ENCODE measurements around the gene HDAC4. TPM values are rescaled to one million over a fixed set of nuclear protein-coding genes. Genes with fewer than 3 reads are reported as not detected.
A peak's percentile ranks its signal among the peaks of the same experiment; 100 is the strongest.

The HDAC4 gene
- total and polyA plus RNA-seq, 9 of the 15 experiments (the other 6 are each of a cell fraction or from before 2014, with no cell fraction given): 0.11 to 20.2 (median 4.0) TPM

DNA sequence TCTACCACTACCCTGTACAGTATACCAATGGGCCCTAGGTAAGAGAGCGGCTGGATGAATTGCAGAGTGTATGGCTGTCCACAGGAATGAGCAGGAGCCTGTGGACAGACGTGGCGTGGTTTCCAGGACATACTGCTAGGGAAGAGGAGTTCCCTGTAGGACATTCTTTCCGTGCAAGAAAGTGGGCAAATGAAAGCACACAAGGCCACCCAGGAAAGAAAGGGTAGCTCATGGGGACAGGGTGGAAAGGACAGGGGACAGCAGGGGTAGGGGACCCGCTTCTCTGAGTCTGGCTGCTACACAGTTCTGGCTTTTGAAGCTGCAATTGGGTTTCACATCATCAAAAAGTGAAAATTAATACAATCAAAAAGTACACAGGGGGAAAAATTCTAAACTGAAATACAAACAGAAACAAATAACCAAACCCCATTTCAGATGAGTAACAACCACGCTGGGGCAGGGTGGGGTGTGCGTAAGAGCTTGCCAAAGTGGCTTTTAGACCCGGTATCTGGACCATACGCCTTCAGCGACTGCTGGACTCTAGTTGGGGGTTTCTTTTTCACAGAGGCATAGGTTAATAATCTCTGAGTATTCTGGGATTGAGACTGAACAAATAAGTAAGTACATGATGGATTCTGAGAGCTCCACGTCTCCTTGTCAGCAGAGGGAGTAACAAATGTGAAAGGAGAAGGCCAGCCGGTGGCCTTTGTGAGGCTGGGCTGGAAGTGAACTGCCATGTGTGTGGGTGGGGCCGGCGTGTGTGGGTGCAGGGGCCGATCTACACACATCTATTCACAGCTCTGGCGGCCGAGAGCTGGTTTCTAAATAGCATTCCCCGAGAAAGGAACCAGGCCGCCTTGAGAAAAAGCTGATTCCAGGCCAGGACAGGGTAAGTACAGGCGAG is 84.0 kb downstream of the HDAC4 start (continued):
- TF ChIP-seq, protein P1, sequence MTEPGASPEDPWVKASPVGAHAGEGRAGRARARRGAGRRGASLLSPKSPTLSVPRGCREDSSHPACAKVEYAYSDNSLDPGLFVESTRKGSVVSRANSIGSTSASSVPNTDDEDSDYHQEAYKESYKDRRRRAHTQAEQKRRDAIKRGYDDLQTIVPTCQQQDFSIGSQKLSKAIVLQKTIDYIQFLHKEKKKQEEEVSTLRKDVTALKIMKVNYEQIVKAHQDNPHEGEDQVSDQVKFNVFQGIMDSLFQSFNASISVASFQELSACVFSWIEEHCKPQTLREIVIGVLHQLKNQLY (CRISPR knock-in tag; conservative IDR thresholded peaks at IDR 0.05): no peak
- TF ChIP-seq, protein P2, sequence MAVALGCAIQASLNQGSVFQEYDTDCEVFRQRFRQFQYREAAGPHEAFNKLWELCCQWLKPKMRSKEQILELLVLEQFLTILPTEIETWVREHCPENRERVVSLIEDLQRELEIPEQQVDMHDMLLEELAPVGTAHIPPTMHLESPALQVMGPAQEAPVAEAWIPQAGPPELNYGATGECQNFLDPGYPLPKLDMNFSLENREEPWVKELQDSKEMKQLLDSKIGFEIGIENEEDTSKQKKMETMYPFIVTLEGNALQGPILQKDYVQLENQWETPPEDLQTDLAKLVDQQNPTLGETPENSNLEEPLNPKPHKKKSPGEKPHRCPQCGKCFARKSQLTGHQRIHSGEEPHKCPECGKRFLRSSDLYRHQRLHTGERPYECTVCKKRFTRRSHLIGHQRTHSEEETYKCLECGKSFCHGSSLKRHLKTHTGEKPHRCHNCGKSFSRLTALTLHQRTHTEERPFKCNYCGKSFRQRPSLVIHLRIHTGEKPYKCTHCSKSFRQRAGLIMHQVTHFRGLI (CRISPR knock-in tag; IDR thresholded peaks at IDR 0.05): peak; percentile 97; the same call in 1 of the 2 replicates
- TF ChIP-seq, protein P3, sequence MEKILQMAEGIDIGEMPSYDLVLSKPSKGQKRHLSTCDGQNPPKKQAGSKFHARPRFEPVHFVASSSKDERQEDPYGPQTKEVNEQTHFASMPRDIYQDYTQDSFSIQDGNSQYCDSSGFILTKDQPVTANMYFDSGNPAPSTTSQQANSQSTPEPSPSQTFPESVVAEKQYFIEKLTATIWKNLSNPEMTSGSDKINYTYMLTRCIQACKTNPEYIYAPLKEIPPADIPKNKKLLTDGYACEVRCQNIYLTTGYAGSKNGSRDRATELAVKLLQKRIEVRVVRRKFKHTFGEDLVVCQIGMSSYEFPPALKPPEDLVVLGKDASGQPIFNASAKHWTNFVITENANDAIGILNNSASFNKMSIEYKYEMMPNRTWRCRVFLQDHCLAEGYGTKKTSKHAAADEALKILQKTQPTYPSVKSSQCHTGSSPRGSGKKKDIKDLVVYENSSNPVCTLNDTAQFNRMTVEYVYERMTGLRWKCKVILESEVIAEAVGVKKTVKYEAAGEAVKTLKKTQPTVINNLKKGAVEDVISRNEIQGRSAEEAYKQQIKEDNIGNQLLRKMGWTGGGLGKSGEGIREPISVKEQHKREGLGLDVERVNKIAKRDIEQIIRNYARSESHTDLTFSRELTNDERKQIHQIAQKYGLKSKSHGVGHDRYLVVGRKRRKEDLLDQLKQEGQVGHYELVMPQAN (IDR thresholded peaks at IDR 0.05; ENCODE audit: borderline replicate concordance): 0 out of 2 replicates have a peak, but pooled peaks have one; percentile 16
- no peak for TF ChIP-seq BACH1 (tag; IDR thresholded peaks at IDR 0.05)
- peak in 1 of 3 experiments; percentile 52 for TF ChIP-seq YY1 (IDR thresholded peaks at IDR 0.05; ENCODE audit: borderline replicate concordance in 1 of 3, control insufficient read depth in 1 of 3, extremely low read depth in 1 of 3, insufficient read depth in 3 of 3, insufficient read length in 1 of 3, insufficient replicate concordance in 2 of 3, low read depth in 1 of 3, low read length in 2 of 3)
- no peak for TF ChIP-seq MCM3 (IDR thresholded peaks at IDR 0.05)
- peak; percentile 25; the same call in 1 of the 2 replicates for TF ChIP-seq L3MBTL2 (IDR thresholded peaks at IDR 0.05)
- TF ChIP-seq ZFX (CRISPR knock-in tag; IDR thresholded peaks at IDR 0.05): peak; percentile 30; the same call in 1 of the 2 replicates
- TF ChIP-seq STAT5B (CRISPR knock-in tag; IDR thresholded peaks at IDR 0.05): no peak
- TF ChIP-seq MXI1 (IDR thresholded peaks at IDR 0.05; ENCODE audit: low read depth, low read length): peak; percentile 56; the same call in 1 of the 2 replicates
- 0 out of 4 replicates have a peak, but pooled peaks of 1 of the 2 experiments have one; percentile 12 for TF ChIP-seq NRF1 (conservative IDR thresholded peaks at IDR 0.05 in 1 of 2, IDR thresholded peaks at IDR 0.05 in 1 of 2)
